ENCODE results near the gene NCK2.
"Not testable (repeated sequence)": the region's sequence is repeated elsewhere in the genome, so short reads cannot be mapped to it uniquely, and the experiment has no call there.

Gene NCK2

GRCh38 chr2:105765415-105766299, 20.9 kb downstream of the NCK2 start:
- H3K27ac ChIP-seq, result peak overlapping the region; percentile 51
- DNase-seq (ENCODE audit: low spot score), result no peak
- no peak for TF ChIP-seq CTCF (conservative IDR thresholded peaks at IDR 0.05; ENCODE audit: low read depth)
- ChIA-PET CTCF (no interaction called here), POLR2A (ENCODE audit: low non-redundant PET) (no interaction called here)

- ChIA-PET POLR2A (ENCODE audit: low non-redundant PET) (no interaction called here), CTCF (no interaction called here)
- no peak for TF ChIP-seq CTCF (conservative IDR thresholded peaks at IDR 0.05; ENCODE audit: low read depth)
- DNase-seq (ENCODE audit: low spot score), result no peak
- peak overlapping the region; percentile 51 for H3K27ac ChIP-seq
These were observed 21.7 kb downstream of the NCK2 start for GRCh38 chr2:105766300-105766866.

GRCh38 chr2:105768176-105768575, 23.5 kb downstream of the NCK2 start:
- POLR2A ChIA-PET (ENCODE audit: low non-redundant PET), result no interaction called here
- DNase-seq (ENCODE audit: low spot score), result no peak

GRCh38 chr2:105768961-105769452, 24.3 kb downstream of the NCK2 start:
- CTCF ChIA-PET, result no interaction called here
- peak; percentile 57 for DNase-seq (ENCODE audit: low spot score)
- no peak for TF ChIP-seq CTCF (conservative IDR thresholded peaks at IDR 0.05; ENCODE audit: low read depth)
- POLR2A ChIA-PET (ENCODE audit: low non-redundant PET), result interaction anchor here (0.6 kb wide), 1 partner anchor 91 kb away, joined by 4 read pairs; no protein-coding TSS in a partner anchor
- H3K27ac ChIP-seq, result peak overlapping the region; percentile 49

More at GRCh38 chr2:105768176-105768575, 23.5 kb downstream of the NCK2 start:
- H3K27ac ChIP-seq, result peak overlapping the region; percentile 26; the same call in 1 of the 2 replicates
- CTCF ChIA-PET, result no interaction called here
- no peak for TF ChIP-seq CTCF (conservative IDR thresholded peaks at IDR 0.05; ENCODE audit: low read depth)

GRCh38 chr2:105769504-105769903, 24.8 kb downstream of the NCK2 start:
- ChIA-PET CTCF (no interaction called here), POLR2A (ENCODE audit: low non-redundant PET) (interaction anchor here (0.6 kb wide), 1 partner anchor 90 kb away, joined by 4 read pairs; no protein-coding TSS in a partner anchor)
- peak overlapping the region; percentile 49 for H3K27ac ChIP-seq
- no peak for TF ChIP-seq CTCF (conservative IDR thresholded peaks at IDR 0.05; ENCODE audit: low read depth)
- no peak for DNase-seq (ENCODE audit: low spot score)

GRCh38 chr2:105770149-105770548, 25.4 kb downstream of the NCK2 start:
- no peak for TF ChIP-seq CTCF (conservative IDR thresholded peaks at IDR 0.05; ENCODE audit: low read depth)
- no peak overlapping the region for H3K27ac ChIP-seq
- POLR2A ChIA-PET (ENCODE audit: low non-redundant PET), result no interaction called here
- CTCF ChIA-PET, result no interaction called here
- no peak for DNase-seq (ENCODE audit: low spot score)

- POLR2A ChIA-PET (ENCODE audit: low non-redundant PET); DNase-seq (ENCODE audit: low spot score): not testable (repeated sequence)
- CTCF ChIA-PET, result interaction anchor here (0.7 kb wide), 1 partner anchor 746 kb away, joined by 3 read pairs; no protein-coding TSS in a partner anchor
- H3K27ac ChIP-seq, result 0 out of 2 replicates have a peak overlapping the region, but pooled peaks have one; percentile 8
These were observed 26.6 kb downstream of the NCK2 start for GRCh38 chr2:105771291-105771690.
